HL-60 (cell line): Measurements from ENCODE around the gene RNLS.

Source experiments
- DNase-seq, 2 experiments: peaks; one replicate each; pipeline ENCODE4 v3.0.0-alpha.2; 2010 to 2020; ENCODE audit warnings: low read depth in 1 of 2, low spot score in 1 of 2
- H3K27ac ChIP-seq: fragments of 250-450 bp; sonication (Bioruptor Pico); replicated peaks from 2 replicates; pipeline ENCODE4 v1.5.1; 2020; ENCODE audit warnings: mild to moderate bottlenecking, moderate library complexity
- H3K27me3 ChIP-seq: fragments of 250-450 bp; sonication (Bioruptor Pico); 2 replicates; pipeline ENCODE4 v1.5.1; 2021; ENCODE audit warnings: mild to moderate bottlenecking, moderate library complexity; ENCODE audit not compliant: insufficient read depth, poor library complexity, severe bottlenecking
- H3K4me3 ChIP-seq: replicated peaks from 2 replicates; pipeline ENCODE4 v1.5.1; 2011; ENCODE audit warnings: mild to moderate bottlenecking, control low read depth, low read length; ENCODE audit not compliant: insufficient read depth
- GABPA ChIP-seq: IDR thresholded peaks from 2 replicates; pipeline ENCODE4 v1.6.1; 2012; ENCODE audit warnings: low read depth
- POLR2AphosphoS5 ChIP-seq: IDR thresholded peaks from 2 replicates; pipeline ENCODE4 v1.6.1; 2012; ENCODE audit warnings: low read depth
- SPI1 ChIP-seq: IDR thresholded peaks from 2 replicates; pipeline ENCODE4 v1.6.1; 2012; ENCODE audit warnings: low read depth, mild to moderate bottlenecking, borderline replicate concordance
- TF ChIP-seq, protein P1 (sequence below): IDR thresholded peaks from one replicate; pipeline ENCODE4 v1.5.1; 2011; ENCODE audit warnings: low read length, control low read depth, inconsistent platforms; ENCODE audit not compliant: insufficient read depth
- TF ChIP-seq, protein P2 (sequence below): IDR thresholded peaks from 2 replicates; pipeline ENCODE4 v1.6.1; 2012; ENCODE audit warnings: low read depth; ENCODE audit not compliant: insufficient replicate concordance

RNLS gene

DNA sequence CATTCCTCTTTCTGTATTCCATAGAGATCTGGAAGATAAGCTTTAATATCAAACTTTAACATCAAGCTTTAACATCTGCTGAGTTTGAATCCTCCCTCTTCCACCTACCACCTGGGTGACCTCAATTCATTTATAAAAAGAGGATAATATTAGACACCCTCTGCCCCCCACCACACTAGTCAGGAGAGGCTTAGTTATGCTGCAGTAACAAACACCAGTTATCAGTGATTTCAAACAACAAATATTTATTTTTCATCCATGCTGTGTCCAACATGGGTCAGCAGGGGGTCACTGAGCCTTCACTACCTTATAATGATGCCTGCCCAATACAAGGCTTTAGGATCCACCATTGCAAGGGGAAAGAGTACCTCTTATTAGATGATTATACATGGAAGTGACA lies 322.0 kb downstream of the RNLS start:
- no peaks in the 10 kb centered on the region for H3K27me3 ChIP-seq
- TF ChIP-seq, protein P1, sequence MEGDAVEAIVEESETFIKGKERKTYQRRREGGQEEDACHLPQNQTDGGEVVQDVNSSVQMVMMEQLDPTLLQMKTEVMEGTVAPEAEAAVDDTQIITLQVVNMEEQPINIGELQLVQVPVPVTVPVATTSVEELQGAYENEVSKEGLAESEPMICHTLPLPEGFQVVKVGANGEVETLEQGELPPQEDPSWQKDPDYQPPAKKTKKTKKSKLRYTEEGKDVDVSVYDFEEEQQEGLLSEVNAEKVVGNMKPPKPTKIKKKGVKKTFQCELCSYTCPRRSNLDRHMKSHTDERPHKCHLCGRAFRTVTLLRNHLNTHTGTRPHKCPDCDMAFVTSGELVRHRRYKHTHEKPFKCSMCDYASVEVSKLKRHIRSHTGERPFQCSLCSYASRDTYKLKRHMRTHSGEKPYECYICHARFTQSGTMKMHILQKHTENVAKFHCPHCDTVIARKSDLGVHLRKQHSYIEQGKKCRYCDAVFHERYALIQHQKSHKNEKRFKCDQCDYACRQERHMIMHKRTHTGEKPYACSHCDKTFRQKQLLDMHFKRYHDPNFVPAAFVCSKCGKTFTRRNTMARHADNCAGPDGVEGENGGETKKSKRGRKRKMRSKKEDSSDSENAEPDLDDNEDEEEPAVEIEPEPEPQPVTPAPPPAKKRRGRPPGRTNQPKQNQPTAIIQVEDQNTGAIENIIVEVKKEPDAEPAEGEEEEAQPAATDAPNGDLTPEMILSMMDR: no peak
- TF ChIP-seq, protein P2, sequence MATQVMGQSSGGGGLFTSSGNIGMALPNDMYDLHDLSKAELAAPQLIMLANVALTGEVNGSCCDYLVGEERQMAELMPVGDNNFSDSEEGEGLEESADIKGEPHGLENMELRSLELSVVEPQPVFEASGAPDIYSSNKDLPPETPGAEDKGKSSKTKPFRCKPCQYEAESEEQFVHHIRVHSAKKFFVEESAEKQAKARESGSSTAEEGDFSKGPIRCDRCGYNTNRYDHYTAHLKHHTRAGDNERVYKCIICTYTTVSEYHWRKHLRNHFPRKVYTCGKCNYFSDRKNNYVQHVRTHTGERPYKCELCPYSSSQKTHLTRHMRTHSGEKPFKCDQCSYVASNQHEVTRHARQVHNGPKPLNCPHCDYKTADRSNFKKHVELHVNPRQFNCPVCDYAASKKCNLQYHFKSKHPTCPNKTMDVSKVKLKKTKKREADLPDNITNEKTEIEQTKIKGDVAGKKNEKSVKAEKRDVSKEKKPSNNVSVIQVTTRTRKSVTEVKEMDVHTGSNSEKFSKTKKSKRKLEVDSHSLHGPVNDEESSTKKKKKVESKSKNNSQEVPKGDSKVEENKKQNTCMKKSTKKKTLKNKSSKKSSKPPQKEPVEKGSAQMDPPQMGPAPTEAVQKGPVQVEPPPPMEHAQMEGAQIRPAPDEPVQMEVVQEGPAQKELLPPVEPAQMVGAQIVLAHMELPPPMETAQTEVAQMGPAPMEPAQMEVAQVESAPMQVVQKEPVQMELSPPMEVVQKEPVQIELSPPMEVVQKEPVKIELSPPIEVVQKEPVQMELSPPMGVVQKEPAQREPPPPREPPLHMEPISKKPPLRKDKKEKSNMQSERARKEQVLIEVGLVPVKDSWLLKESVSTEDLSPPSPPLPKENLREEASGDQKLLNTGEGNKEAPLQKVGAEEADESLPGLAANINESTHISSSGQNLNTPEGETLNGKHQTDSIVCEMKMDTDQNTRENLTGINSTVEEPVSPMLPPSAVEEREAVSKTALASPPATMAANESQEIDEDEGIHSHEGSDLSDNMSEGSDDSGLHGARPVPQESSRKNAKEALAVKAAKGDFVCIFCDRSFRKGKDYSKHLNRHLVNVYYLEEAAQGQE: no peak
- TF ChIP-seq GABPA (no peak), SPI1 (no peak), POLR2AphosphoS5 (no peak)

DNA sequence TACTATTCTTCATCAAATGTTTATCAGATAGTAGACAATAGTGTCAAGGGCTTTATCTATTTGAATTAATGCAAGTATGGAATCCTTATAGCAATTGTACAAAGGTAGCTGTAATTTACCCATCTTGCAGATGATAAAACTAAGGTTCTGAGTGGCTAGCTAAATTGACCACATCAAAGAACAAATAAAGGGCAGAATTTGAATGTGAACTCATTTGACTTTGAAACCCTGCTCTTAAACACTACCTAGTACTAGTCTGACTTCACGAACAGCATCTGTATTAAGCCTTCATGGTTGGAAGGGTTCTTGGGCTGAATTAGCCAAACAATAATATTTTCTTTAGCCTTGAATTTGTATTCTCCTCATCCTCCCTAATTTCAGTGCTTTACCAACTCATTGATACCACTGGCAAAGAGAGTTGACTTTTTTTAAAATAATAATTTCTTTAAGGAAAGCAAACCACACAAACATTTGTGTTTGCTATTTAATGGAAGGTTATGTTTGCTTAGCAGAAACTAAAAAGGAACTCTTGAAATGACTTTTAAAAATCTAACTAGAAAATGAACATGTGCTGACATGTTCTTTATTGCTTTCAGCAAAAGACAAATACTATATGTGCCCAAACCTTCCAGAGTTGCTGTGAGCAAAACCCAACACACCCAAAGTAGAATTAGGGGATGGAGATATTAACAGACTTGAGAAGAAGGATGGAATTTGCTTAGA lies 322.6 kb downstream of the RNLS start:
- Histone ChIP-seq H3K27ac (no peak overlapping the region), H3K4me3 (no peak overlapping the region), H3K27me3 (no peaks in the 10 kb centered on the region)
- no peak for DNase-seq
- TF ChIP-seq SPI1 (no peak), POLR2AphosphoS5 (no peak), GABPA (no peak)
- TF ChIP-seq, protein P1: no peak
- TF ChIP-seq, protein P2: no peak

More for the DNA sequence above, 322.0 kb downstream of the RNLS start:
- no peak overlapping the region for H3K4me3 ChIP-seq
- no peak for DNase-seq
- H3K27ac ChIP-seq: no peak overlapping the region

GRCh38 chr10:88259381-88259780 lies 323.7 kb downstream of the RNLS start:
- H3K27me3 ChIP-seq: no peaks in the 10 kb centered on the region
- no peak overlapping the region for H3K4me3 ChIP-seq
- TF ChIP-seq, protein P1: no peak
- TF ChIP-seq POLR2AphosphoS5 (no peak), SPI1 (no peak), GABPA (no peak)
- TF ChIP-seq, protein P2: no peak
- no peak overlapping the region for H3K27ac ChIP-seq
- no peak for DNase-seq
